ENCODE data around the gene NAA35.
A peak's percentile ranks its signal among the peaks of the same experiment; 100 is the strongest.

Gene NAA35

GRCh38 chr9:86052556-86053468, 111.9 kb downstream of the NAA35 start:
- peaks cover 5 to 16% of the 10 kb centered on the region in 2 donors for H3K36me3 ChIP-seq (ENCODE audit: control insufficient read depth in 1 of 2, insufficient read depth in 2 of 2, low read length in 2 of 2)
- H3K27me3 ChIP-seq (ENCODE audit: control insufficient read depth in 1 of 2, insufficient read depth in 2 of 2, low read length in 2 of 2), result no peaks in the 10 kb centered on the region
- no peaks in the 10 kb centered on the region for H3K9me3 ChIP-seq (ENCODE audit: control insufficient read depth in 1 of 2, low read length in 2 of 2)
- no peaks in the 10 kb centered on the region for H3K4me1 ChIP-seq (ENCODE audit: control insufficient read depth in 1 of 2, insufficient read depth in 2 of 2, low read length in 2 of 2)
- H3K9ac ChIP-seq (ENCODE audit: low read depth in 1 of 2, low read length in 2 of 2), result no peak overlapping the region
- H3K27ac ChIP-seq (ENCODE audit: low read depth, low read length), result no peak overlapping the region
- H3K4me3 ChIP-seq (ENCODE audit: low read depth in 1 of 2, low read length in 2 of 2), result no peak overlapping the region

GRCh38 chr9:86054695-86055094, 113.7 kb downstream of the NAA35 start:
- no peaks in the 10 kb centered on the region for H3K4me1 ChIP-seq (ENCODE audit: control insufficient read depth in 1 of 2, insufficient read depth in 2 of 2, low read length in 2 of 2)
- no peak overlapping the region for H3K9ac ChIP-seq (ENCODE audit: low read depth in 1 of 2, low read length in 2 of 2)
- no peak overlapping the region for H3K27ac ChIP-seq (ENCODE audit: low read depth, low read length)
- no peak overlapping the region for H3K4me3 ChIP-seq (ENCODE audit: low read depth in 1 of 2, low read length in 2 of 2)
- no peaks in the 10 kb centered on the region for H3K27me3 ChIP-seq (ENCODE audit: control insufficient read depth in 1 of 2, insufficient read depth in 2 of 2, low read length in 2 of 2)
- peaks cover 5 to 19% of the 10 kb centered on the region in 2 donors for H3K36me3 ChIP-seq (ENCODE audit: control insufficient read depth in 1 of 2, insufficient read depth in 2 of 2, low read length in 2 of 2)
- H3K9me3 ChIP-seq (ENCODE audit: control insufficient read depth in 1 of 2, low read length in 2 of 2), result no peaks in the 10 kb centered on the region

GRCh38 chr9:86057491-86057890, 116.5 kb downstream of the NAA35 start:
- Histone ChIP-seq H3K4me3 (ENCODE audit: low read depth in 1 of 2, low read length in 2 of 2) (no peak overlapping the region), H3K9me3 (ENCODE audit: control insufficient read depth in 1 of 2, low read length in 2 of 2) (no peaks in the 10 kb centered on the region), H3K36me3 (ENCODE audit: control insufficient read depth in 1 of 2, insufficient read depth in 2 of 2, low read length in 2 of 2) (peaks cover 5 to 17% of the 10 kb centered on the region in 2 donors), H3K4me1 (ENCODE audit: control insufficient read depth in 1 of 2, insufficient read depth in 2 of 2, low read length in 2 of 2) (peaks cover 6% of the 10 kb centered on the region in 2 donors), H3K27me3 (ENCODE audit: control insufficient read depth in 1 of 2, insufficient read depth in 2 of 2, low read length in 2 of 2) (no peaks in the 10 kb centered on the region), H3K9ac (ENCODE audit: low read depth in 1 of 2, low read length in 2 of 2) (no peak overlapping the region), H3K27ac (ENCODE audit: low read depth, low read length) (no peak overlapping the region)

- H3K27ac ChIP-seq (ENCODE audit: low read depth, low read length), result no peak overlapping the region
- peaks cover 3 to 6% of the 10 kb centered on the region in 2 donors for H3K36me3 ChIP-seq (ENCODE audit: control insufficient read depth in 1 of 2, insufficient read depth in 2 of 2, low read length in 2 of 2)
- no peaks in the 10 kb centered on the region for H3K9me3 ChIP-seq (ENCODE audit: control insufficient read depth in 1 of 2, low read length in 2 of 2)
- peak overlapping the region in 1 of 2 donors; percentile 37 for H3K4me3 ChIP-seq (ENCODE audit: low read depth in 1 of 2, low read length in 2 of 2)
- H3K27me3 ChIP-seq (ENCODE audit: control insufficient read depth in 1 of 2, insufficient read depth in 2 of 2, low read length in 2 of 2), result no peaks in the 10 kb centered on the region
- peaks cover 16 to 21% of the 10 kb centered on the region in 2 donors for H3K4me1 ChIP-seq (ENCODE audit: control insufficient read depth in 1 of 2, insufficient read depth in 2 of 2, low read length in 2 of 2)
- peak overlapping the region in 1 of 2 donors; percentile 66 for H3K9ac ChIP-seq (ENCODE audit: low read depth in 1 of 2, low read length in 2 of 2)
Observed at GRCh38 chr9:86061972-86062739, 121.2 kb downstream of the NAA35 start.

- Histone ChIP-seq H3K4me3 (ENCODE audit: low read depth in 1 of 2, low read length in 2 of 2) (peak overlapping the region; percentile 37 to 69), H3K9ac (ENCODE audit: low read depth in 1 of 2, low read length in 2 of 2) (peak overlapping the region; percentile 3 to 66)
Observed at GRCh38 chr9:86062845-86063693, 122.1 kb downstream of the NAA35 start.

GRCh38 chr9:86064220-86064619, 123.3 kb downstream of the NAA35 start:
- Histone ChIP-seq H3K27ac (ENCODE audit: low read depth, low read length) (no peak overlapping the region), H3K27me3 (ENCODE audit: control insufficient read depth in 1 of 2, insufficient read depth in 2 of 2, low read length in 2 of 2) (no peaks in the 10 kb centered on the region), H3K4me3 (ENCODE audit: low read depth in 1 of 2, low read length in 2 of 2) (no peak overlapping the region), H3K4me1 (ENCODE audit: control insufficient read depth in 1 of 2, insufficient read depth in 2 of 2, low read length in 2 of 2) (peaks cover 16 to 21% of the 10 kb centered on the region in 2 donors), H3K9me3 (ENCODE audit: control insufficient read depth in 1 of 2, low read length in 2 of 2) (no peaks in the 10 kb centered on the region), H3K36me3 (ENCODE audit: control insufficient read depth in 1 of 2, insufficient read depth in 2 of 2, low read length in 2 of 2) (peaks cover 6% of the 10 kb centered on the region in 2 donors), H3K9ac (ENCODE audit: low read depth in 1 of 2, low read length in 2 of 2) (no peak overlapping the region)

More at GRCh38 chr9:86062845-86063693, 122.1 kb downstream of the NAA35 start:
- H3K27me3 ChIP-seq (ENCODE audit: control insufficient read depth in 1 of 2, insufficient read depth in 2 of 2, low read length in 2 of 2), result no peaks in the 10 kb centered on the region
- no peaks in the 10 kb centered on the region for H3K9me3 ChIP-seq (ENCODE audit: control insufficient read depth in 1 of 2, low read length in 2 of 2)
- peaks cover 3 to 6% of the 10 kb centered on the region in 2 donors for H3K36me3 ChIP-seq (ENCODE audit: control insufficient read depth in 1 of 2, insufficient read depth in 2 of 2, low read length in 2 of 2)
- no peak overlapping the region for H3K27ac ChIP-seq (ENCODE audit: low read depth, low read length)
- peaks cover 16 to 21% of the 10 kb centered on the region in 2 donors for H3K4me1 ChIP-seq (ENCODE audit: control insufficient read depth in 1 of 2, insufficient read depth in 2 of 2, low read length in 2 of 2)

GRCh38 chr9:86069206-86069869, 128.4 kb downstream of the NAA35 start:
- H3K36me3 ChIP-seq (ENCODE audit: control insufficient read depth in 1 of 2, insufficient read depth in 2 of 2, low read length in 2 of 2), result peaks cover 10 to 15% of the 10 kb centered on the region in 2 donors

More at GRCh38 chr9:86069206-86069869, 128.4 kb downstream of the NAA35 start:
- no peak overlapping the region for H3K27ac ChIP-seq (ENCODE audit: low read depth, low read length)
- no peaks in the 10 kb centered on the region for H3K9me3 ChIP-seq (ENCODE audit: control insufficient read depth in 1 of 2, low read length in 2 of 2)
- H3K4me3 ChIP-seq (ENCODE audit: low read depth in 1 of 2, low read length in 2 of 2), result no peak overlapping the region
- no peak overlapping the region for H3K9ac ChIP-seq (ENCODE audit: low read depth in 1 of 2, low read length in 2 of 2)
- no peaks in the 10 kb centered on the region for H3K4me1 ChIP-seq (ENCODE audit: control insufficient read depth in 1 of 2, insufficient read depth in 2 of 2, low read length in 2 of 2)
- no peaks in the 10 kb centered on the region for H3K27me3 ChIP-seq (ENCODE audit: control insufficient read depth in 1 of 2, insufficient read depth in 2 of 2, low read length in 2 of 2)

Measured in duodenal mucosa (tissue), 2 donors.